ENCODE results near the gene DPF3.

DNA sequence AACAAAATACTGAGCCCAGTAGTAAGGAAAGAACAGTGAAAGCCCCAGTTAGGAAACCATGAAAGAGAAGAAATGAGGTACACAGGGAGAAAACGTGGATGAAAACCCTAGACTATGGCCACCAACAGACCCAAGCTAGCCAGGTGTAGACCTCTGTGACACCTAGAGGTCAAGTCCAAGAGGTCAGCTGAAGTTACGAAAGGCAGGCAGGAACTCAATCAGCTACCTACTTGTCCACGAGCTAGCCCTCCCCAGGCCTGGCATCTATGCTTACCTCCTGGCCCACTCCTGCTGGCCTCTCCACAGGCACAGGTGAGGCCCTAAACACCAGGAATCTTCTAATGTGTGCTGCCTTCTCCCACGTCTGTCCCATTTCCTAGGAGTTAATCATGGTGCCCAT is 48.7 kb downstream of the DPF3 start:
- TF ChIP-seq, protein P1, sequence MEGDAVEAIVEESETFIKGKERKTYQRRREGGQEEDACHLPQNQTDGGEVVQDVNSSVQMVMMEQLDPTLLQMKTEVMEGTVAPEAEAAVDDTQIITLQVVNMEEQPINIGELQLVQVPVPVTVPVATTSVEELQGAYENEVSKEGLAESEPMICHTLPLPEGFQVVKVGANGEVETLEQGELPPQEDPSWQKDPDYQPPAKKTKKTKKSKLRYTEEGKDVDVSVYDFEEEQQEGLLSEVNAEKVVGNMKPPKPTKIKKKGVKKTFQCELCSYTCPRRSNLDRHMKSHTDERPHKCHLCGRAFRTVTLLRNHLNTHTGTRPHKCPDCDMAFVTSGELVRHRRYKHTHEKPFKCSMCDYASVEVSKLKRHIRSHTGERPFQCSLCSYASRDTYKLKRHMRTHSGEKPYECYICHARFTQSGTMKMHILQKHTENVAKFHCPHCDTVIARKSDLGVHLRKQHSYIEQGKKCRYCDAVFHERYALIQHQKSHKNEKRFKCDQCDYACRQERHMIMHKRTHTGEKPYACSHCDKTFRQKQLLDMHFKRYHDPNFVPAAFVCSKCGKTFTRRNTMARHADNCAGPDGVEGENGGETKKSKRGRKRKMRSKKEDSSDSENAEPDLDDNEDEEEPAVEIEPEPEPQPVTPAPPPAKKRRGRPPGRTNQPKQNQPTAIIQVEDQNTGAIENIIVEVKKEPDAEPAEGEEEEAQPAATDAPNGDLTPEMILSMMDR (IDR thresholded peaks at IDR 0.05) = no peak
- no peak for TF ChIP-seq POLR2AphosphoS5 (IDR thresholded peaks at IDR 0.05)
